Mucosa of descending colon (tissue), 3 donors: Measurements from ENCODE around the gene CDC45. TPM values are rescaled to one million over a fixed set of nuclear protein-coding genes. Genes with fewer than 3 reads are reported as not detected.

Experiments used
- ATAC-seq: fragments of 200-7000 bp; cut with Tn5 transposase; one replicate; pipeline ENCODE4 v1.9.1; 2020; ENCODE audit warnings: mild to moderate bottlenecking, moderate library complexity
- DNase-seq, 3 donors: peaks; one replicate each; pipeline ENCODE4 v3.0.0-alpha.2; 2020
- H3K36me3 ChIP-seq: fragments of 200-600 bp; one replicate; pipeline ENCODE4 v1.8.0; 2021; ENCODE audit warnings: low read depth, mild to moderate bottlenecking
- H3K4me1 ChIP-seq: fragments of 200-600 bp; one replicate; pipeline ENCODE4 v1.8.0; 2021; ENCODE audit warnings: low read depth, mild to moderate bottlenecking
- H3K4me3 ChIP-seq: fragments of 200-600 bp; one replicate; pipeline ENCODE4 v1.8.0; 2021; ENCODE audit warnings: mild to moderate bottlenecking
- H3K9me3 ChIP-seq: fragments of 200-600 bp; one replicate; pipeline ENCODE4 v1.8.0; 2021; ENCODE audit warnings: mild to moderate bottlenecking
- CTCF ChIP-seq: fragments of 200-600 bp; IDR thresholded peaks from one replicate; pipeline ENCODE4 v1.8.0; 2022; ENCODE audit warnings: antibody characterized with exemption, mild to moderate bottlenecking
- intact Hi-C, 2 donors: fragments of 100-400 bp; cut with DNase I in 1 of 2; cut with micrococcal nuclease in 1 of 2; formaldehyde crosslinking; loops; one replicate each; pipeline versions ENCODE4 v1.11.0 to v1.11.1; 2022; cut with DNase I, micrococcal nuclease
- total RNA-seq, 3 donors: library from RNA; stranded (reverse); fragmentation: NEBNext Ultra II Directional in 2 of 3; extraction: Animal tissue kit (Norgen Biotek cat#: 25700) in 2 of 3; gene quantifications; one replicate each; pipeline versions ENCODE4 v1.2.1 to v1.2.4, GENCODE V29; 2021 to 2023
- donor health status: DM: no; HTN: no; CAD: no; lungs with moderate emphysema.
- donor health status: DM: no; HTN: no; CAD: no.
- donor health status: DM: no; HTN: yes; CAD: no.

Gene CDC45
- total RNA-seq, 3 donors from 2014 or later: 2.2 to 13.9 (median 2.8) TPM

GRCh38 chr22:19501897-19502447 is 22.3 kb downstream of the CDC45 start:
- no peak for DNase-seq
- Histone ChIP-seq H3K9me3 (no peaks in the 10 kb centered on the region), H3K4me3 (no peak overlapping the region), H3K4me1 (no peaks in the 10 kb centered on the region), H3K36me3 (no peaks in the 10 kb centered on the region)
- intact Hi-C loops: no loop called here
- TF ChIP-seq CTCF: no peak
- ATAC-seq: no peak

- Histone ChIP-seq H3K9me3 (no peaks in the 10 kb centered on the region), H3K4me1 (no peaks in the 10 kb centered on the region), H3K4me3 (no peak overlapping the region), H3K36me3 (no peaks in the 10 kb centered on the region)
- no peak for ATAC-seq
- TF ChIP-seq CTCF: no peak
- DNase-seq: no peak
- intact Hi-C loops: no loop called here
Measured at GRCh38 chr22:19503367-19503766, 23.6 kb downstream of the CDC45 start.

GRCh38 chr22:19503869-19504268 is 24.1 kb downstream of the CDC45 start:
- Histone ChIP-seq H3K4me3 (no peak overlapping the region), H3K36me3 (no peaks in the 10 kb centered on the region), H3K9me3 (no peaks in the 10 kb centered on the region), H3K4me1 (no peaks in the 10 kb centered on the region)
- TF ChIP-seq CTCF: no peak
- no peak for ATAC-seq
- no peak for DNase-seq
- intact Hi-C loops: no loop called here

- intact Hi-C loops: no loop called here
- Histone ChIP-seq H3K36me3 (no peaks in the 10 kb centered on the region), H3K4me1 (no peaks in the 10 kb centered on the region), H3K9me3 (no peaks in the 10 kb centered on the region), H3K4me3 (no peak overlapping the region)
- no peak for DNase-seq
- no peak for ATAC-seq
- no peak for TF ChIP-seq CTCF
Measured at GRCh38 chr22:19504900-19505734, 25.4 kb downstream of the CDC45 start.

GRCh38 chr22:19505735-19506126 is 26.0 kb downstream of the CDC45 start:
- TF ChIP-seq CTCF: no peak
- intact Hi-C loops: no loop called here
- DNase-seq (no peak), ATAC-seq (no peak)
- Histone ChIP-seq H3K4me3 (no peak overlapping the region), H3K4me1 (no peaks in the 10 kb centered on the region), H3K9me3 (no peaks in the 10 kb centered on the region), H3K36me3 (no peaks in the 10 kb centered on the region)
